ENCODE results near the gene VPS37B.

DNA sequence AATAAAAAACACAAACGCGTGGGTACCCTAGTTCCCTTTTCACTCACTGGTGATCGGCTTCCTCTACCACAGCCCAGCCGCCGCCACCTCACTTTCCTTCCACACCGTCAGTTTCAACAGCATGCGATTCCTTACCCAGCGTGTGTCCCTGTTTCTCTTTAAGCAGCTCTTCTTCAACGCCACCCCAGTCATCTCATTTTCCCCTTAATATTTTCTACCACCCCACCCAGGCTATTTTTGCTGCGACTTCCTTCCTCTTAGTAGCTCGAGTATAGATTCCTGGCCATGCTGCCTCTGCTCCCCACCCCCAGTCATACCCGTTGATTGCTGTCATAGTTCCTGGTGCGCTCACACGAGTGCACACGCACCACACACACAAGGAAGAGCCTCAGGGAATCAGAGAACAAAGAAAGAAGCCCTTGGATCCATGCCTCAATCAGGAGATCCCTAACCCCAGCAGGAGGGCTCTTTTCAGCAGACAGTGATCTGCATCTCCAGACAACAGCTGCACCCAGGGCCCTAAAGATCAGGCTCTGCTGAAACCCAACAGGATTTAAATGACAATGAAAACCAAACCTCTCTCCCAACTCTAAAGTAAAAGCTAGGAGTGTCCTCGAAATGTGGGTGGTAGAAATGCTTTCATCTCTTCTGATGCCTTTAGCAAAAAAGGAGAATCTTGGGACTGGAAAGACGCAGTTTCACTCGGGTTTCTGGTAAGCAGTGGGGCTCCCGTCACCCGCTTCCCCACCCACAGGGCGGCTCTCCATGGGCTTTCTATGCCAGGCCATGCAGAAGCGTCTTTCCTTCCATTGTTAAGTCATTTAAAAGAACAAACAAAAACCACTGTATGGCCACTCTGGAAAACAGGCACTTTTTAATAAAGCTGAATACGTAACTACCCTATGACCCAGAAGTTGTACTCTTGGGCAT is 23.8 kb downstream of the VPS37B start:
- peak; percentile 32 to 81 (median 75) for TF ChIP-seq POLR2AphosphoS5 (IDR thresholded peaks at IDR 0.05)
- TF ChIP-seq, protein P1, sequence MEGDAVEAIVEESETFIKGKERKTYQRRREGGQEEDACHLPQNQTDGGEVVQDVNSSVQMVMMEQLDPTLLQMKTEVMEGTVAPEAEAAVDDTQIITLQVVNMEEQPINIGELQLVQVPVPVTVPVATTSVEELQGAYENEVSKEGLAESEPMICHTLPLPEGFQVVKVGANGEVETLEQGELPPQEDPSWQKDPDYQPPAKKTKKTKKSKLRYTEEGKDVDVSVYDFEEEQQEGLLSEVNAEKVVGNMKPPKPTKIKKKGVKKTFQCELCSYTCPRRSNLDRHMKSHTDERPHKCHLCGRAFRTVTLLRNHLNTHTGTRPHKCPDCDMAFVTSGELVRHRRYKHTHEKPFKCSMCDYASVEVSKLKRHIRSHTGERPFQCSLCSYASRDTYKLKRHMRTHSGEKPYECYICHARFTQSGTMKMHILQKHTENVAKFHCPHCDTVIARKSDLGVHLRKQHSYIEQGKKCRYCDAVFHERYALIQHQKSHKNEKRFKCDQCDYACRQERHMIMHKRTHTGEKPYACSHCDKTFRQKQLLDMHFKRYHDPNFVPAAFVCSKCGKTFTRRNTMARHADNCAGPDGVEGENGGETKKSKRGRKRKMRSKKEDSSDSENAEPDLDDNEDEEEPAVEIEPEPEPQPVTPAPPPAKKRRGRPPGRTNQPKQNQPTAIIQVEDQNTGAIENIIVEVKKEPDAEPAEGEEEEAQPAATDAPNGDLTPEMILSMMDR (IDR thresholded peaks at IDR 0.05) = no peak

All from breast epithelium (tissue), 3 donors.